CD8-positive, alpha-beta memory T cell (primary cell): ENCODE measurements around the gene FAM25A. TPM values are rescaled to one million over a fixed set of nuclear protein-coding genes. Genes with fewer than 3 reads are reported as not detected.

Experiments used
- polyA plus RNA-seq: library from polyadenylated mRNA; unstranded; fragments of 300-500 nt; fragmentation: Illumina TruSeq; gene quantifications from one replicate; pipeline ENCODE4 v1.2.3, GENCODE V29; 2021
- total RNA-seq, 2 experiments: library from RNA; stranded (reverse); gene quantifications; one replicate each; pipeline ENCODE4 v1.2.3, GENCODE V29; 2021

FAM25A gene
- total and polyA plus RNA-seq, 3 experiments from 2014 or later: not detected

Other genes with a start within 250 kb of the FAM25A start
- not detected for gene MMRN2, start 62.7 kb upstream of the FAM25A start, total RNA-seq
- not detected for gene MMRN2, start 62.7 kb upstream of the FAM25A start, polyA plus RNA-seq
- not detected for gene SNCG, start 61.7 kb upstream of the FAM25A start, total RNA-seq
- gene SNCG, start 61.7 kb upstream of the FAM25A start, polyA plus RNA-seq: not detected
- gene ADIRF, start 51.8 kb upstream of the FAM25A start, total RNA-seq: not detected
- not detected for gene ADIRF, start 51.8 kb upstream of the FAM25A start, polyA plus RNA-seq
- gene GLUD1, start 74.5 kb downstream of the FAM25A start, total RNA-seq: 100 to 1,000 TPM; 174 to 184 TPM
- 130 TPM for gene GLUD1, start 74.5 kb downstream of the FAM25A start, polyA plus RNA-seq
- 10 to 100 TPM; 42.9 to 44.2 TPM for gene SHLD2, start 74.9 kb downstream of the FAM25A start, total RNA-seq
- 24.9 TPM for gene SHLD2, start 74.9 kb downstream of the FAM25A start, polyA plus RNA-seq
- gene NUTM2A, start 205.2 kb downstream of the FAM25A start, total RNA-seq: under 1 TPM; 0.40 to 0.48 TPM
- not detected for gene NUTM2A, start 205.2 kb downstream of the FAM25A start, polyA plus RNA-seq